CD4-positive, alpha-beta T cell treated with Interleukin-6 for 4 hours (primary cell): ENCODE measurements around the gene CCDC158.
"Not testable (repeated sequence)": the region's sequence is repeated elsewhere in the genome, so short reads cannot be mapped to it uniquely, and the experiment has no call there.

Experiments used
- DNase-seq: peaks from one replicate; pipeline ENCODE4 v3.0.0-alpha.2; 2020; ENCODE audit warnings: mixed read lengths

The CCDC158 gene

GRCh38 chr4:76307660-76308014 is 113.3 kb downstream of the CCDC158 start:
- DNase-seq, result no peak

GRCh38 chr4:76306882-76307659 is 113.9 kb downstream of the CCDC158 start:
- DNase-seq, result peak; percentile 36

- peak; percentile 38 for DNase-seq
Measured at GRCh38 chr4:76305971-76306881, 114.7 kb downstream of the CCDC158 start, which contains the start of gene STBD1. Gene STBD1 (plus strand): TSS chr4:76306733. CDS start chr4:76306770, 37 bp downstream.

- DNase-seq, result peak; percentile 24
Measured at GRCh38 chr4:76305033-76305687, 115.8 kb downstream of the CCDC158 start.

GRCh38 chr4:76302826-76303438 is 118.0 kb downstream of the CCDC158 start:
- DNase-seq, result no peak

GRCh38 chr4:76301775-76302162 is 119.2 kb downstream of the CCDC158 start:
- DNase-seq, result no peak

GRCh38 chr4:76301068-76301774 is 119.7 kb downstream of the CCDC158 start:
- no peak for DNase-seq

- no peak for DNase-seq
Measured at GRCh38 chr4:76300012-76300411, 120.9 kb downstream of the CCDC158 start.

- DNase-seq, result no peak
Measured at GRCh38 chr4:76298227-76298626, 122.7 kb downstream of the CCDC158 start.

- DNase-seq, result no peak
Measured at GRCh38 chr4:76296286-76296820, 124.6 kb downstream of the CCDC158 start.

- no peak for DNase-seq
Measured at GRCh38 chr4:76293772-76294171, 127.2 kb downstream of the CCDC158 start.

GRCh38 chr4:76292730-76293129 is 128.2 kb downstream of the CCDC158 start:
- DNase-seq, result no peak

GRCh38 chr4:76287811-76288210 is 133.1 kb downstream of the CCDC158 start:
- not testable (repeated sequence) for DNase-seq

GRCh38 chr4:76283900-76284299 is 137.0 kb downstream of the CCDC158 start:
- DNase-seq, result no peak

GRCh38 chr4:76282941-76283689 is 137.8 kb downstream of the CCDC158 start:
- DNase-seq, result no peak

- not testable (repeated sequence) for DNase-seq
Measured at GRCh38 chr4:76281594-76281993, 139.3 kb downstream of the CCDC158 start.

GRCh38 chr4:76280488-76281441 is 140.2 kb downstream of the CCDC158 start:
- no peak for DNase-seq

GRCh38 chr4:76279462-76279861 is 141.5 kb downstream of the CCDC158 start:
- DNase-seq, result peak; percentile 36

- DNase-seq, result no peak
Measured at GRCh38 chr4:76278583-76278982, 142.4 kb downstream of the CCDC158 start.

GRCh38 chr4:76277667-76278066 is 143.3 kb downstream of the CCDC158 start:
- DNase-seq, result no peak
